Breast epithelium (tissue), 3 donors: ENCODE data around the gene KRTAP19-5.

Source experiments
- CTCF ChIP-seq, 3 donors: fragments of 450-650 bp; IDR thresholded peaks; one replicate each; pipeline ENCODE4 v1.5.1; 2016 to 2017; ENCODE audit warnings: antibody characterized with exemption in 3 of 3, mild to moderate bottlenecking in 3 of 3, moderate library complexity in 3 of 3
- POLR2A ChIP-seq: fragments of 450-650 bp; IDR thresholded peaks from one replicate; pipeline ENCODE4 v1.6.1; 2016; ENCODE audit warnings: antibody characterized with exemption, mild to moderate bottlenecking, moderate library complexity

- no peak for TF ChIP-seq CTCF (IDR thresholded peaks at IDR 0.05)
- TF ChIP-seq POLR2A: no peak
These were observed 13.7 kb upstream of the KRTAP19-5 start for GRCh38 chr21:30515681-30516080.
